Omental fat pad (tissue), 4 donors: ENCODE data around the gene MAPK12. TPM values are rescaled to one million over a fixed set of nuclear protein-coding genes. Genes with fewer than 3 reads are reported as not detected.

Experiments
- ATAC-seq: fragments of 150-250 bp; one replicate; pipeline ENCODE4 v1.9.1; 2016; ENCODE audit warnings: mild to moderate bottlenecking, moderate library complexity; ENCODE audit not compliant: low FRiP score
- DNase-seq: peaks from one replicate; pipeline ENCODE4 v3.0.0-alpha.2; 2019; ENCODE audit warnings: low spot score
- total RNA-seq, 4 donors: library from RNA; depleted of rRNA; stranded (reverse); fragments of >200 nt; gene quantifications; one replicate each; pipeline ENCODE4 v1.1.0, GENCODE V29; 2016
- TF ChIP-seq, protein P1 (sequence below), 3 donors: fragments of 450-650 bp; IDR thresholded peaks; one replicate each; pipeline ENCODE4 v1.5.1; 2016 to 2017; ENCODE audit warnings: antibody characterized with exemption in 3 of 3, mild to moderate bottlenecking in 3 of 3, moderate library complexity in 2 of 3

Gene MAPK12
- total RNA-seq, 4 donors from 2014 or later = 7.9 to 31.1 (median 17.8) TPM

DNA sequence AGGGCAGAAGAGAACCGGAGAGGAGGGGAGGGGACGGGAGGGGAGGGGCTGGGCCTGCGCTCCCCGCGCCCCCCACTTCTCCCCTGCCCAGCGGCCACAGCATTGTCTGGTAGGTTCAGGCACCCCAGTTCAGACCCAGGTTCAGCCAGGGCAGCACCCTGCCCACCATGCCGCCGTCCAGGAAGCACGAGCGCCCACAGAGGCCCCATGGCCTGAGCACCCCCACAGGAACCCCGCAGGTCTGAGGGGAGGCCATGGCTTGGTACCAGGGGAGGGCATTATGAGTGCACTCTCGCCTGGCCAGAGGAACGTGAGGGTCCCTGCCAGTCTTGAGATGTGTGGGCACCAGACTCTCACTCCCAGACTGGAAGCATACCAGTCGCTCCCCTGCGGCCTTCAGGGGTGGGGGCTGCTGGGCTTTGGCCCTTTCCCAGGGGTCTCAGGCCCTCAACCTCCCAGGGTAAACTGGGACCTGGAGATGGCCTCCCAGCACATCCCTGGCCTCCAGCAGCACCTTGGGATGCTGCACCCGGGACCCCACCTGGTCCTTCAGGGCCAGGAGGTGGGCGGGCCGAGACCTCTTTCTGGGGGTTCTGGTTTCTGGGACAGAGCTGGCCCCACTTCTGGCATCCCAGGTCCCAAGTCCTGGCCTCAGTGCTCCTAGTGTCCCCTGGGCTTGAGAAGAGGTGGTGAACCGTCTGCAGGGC is 46.6 kb upstream of the MAPK12 start:
- DNase-seq (no peak), ATAC-seq (no peak)

DNA sequence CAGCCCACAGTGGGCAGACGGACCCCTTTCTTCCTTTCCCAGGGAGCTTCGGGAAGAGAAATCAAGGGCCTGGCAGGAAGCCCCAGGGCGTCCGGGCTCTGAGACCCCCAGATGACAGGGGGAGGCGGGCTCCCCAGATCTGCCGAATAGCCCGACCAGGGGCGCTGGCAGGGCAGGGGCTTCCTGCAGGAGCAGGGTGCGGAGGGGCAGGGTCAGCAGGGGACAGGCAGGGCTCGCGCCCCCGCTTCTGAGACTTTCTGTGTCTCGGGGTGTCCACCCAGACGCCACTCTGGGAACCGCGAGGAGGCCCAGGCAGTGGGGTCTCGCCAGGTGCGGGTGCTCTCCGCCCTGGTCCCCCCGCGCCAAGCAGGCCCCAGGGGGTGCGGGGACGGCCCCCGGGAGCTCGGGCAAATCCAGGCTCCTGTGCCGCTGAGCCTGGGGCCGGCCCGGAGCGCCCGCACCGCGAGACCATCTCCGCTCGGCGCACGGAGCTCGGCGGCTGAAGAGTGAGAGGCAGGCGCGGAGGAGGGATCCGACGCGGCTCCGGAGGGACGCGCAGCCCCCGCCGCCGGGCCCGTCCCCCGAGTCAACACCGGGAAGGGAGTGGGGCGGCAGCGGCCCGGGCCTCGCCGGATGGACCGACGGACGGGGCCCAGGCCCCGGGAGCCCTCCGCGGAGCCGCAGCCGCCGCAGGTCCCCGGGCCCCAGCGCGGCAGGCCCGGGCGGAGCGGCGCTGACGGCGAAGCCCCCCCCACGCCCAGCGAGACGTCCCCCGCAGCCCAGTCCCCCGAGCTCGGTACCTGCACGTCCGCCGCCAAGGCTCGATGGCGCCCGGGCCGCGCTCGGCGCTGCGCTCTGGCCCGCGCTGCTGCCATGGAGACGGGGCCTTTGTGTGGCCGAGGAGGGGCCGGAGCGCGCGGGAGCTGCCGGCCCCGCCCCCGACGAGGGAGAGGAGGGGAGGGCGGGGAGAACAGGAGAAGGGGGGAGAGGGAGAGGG is 45.6 kb upstream of the MAPK12 start, which contains the start of gene PLXNB2:
Gene PLXNB2, minus strand, starts transcription at position 894 of the 997 bp plus-strand sequence. CDS start 17,062 bp downstream, outside the sequence.
- DNase-seq = no peak
- TF ChIP-seq, protein P1, sequence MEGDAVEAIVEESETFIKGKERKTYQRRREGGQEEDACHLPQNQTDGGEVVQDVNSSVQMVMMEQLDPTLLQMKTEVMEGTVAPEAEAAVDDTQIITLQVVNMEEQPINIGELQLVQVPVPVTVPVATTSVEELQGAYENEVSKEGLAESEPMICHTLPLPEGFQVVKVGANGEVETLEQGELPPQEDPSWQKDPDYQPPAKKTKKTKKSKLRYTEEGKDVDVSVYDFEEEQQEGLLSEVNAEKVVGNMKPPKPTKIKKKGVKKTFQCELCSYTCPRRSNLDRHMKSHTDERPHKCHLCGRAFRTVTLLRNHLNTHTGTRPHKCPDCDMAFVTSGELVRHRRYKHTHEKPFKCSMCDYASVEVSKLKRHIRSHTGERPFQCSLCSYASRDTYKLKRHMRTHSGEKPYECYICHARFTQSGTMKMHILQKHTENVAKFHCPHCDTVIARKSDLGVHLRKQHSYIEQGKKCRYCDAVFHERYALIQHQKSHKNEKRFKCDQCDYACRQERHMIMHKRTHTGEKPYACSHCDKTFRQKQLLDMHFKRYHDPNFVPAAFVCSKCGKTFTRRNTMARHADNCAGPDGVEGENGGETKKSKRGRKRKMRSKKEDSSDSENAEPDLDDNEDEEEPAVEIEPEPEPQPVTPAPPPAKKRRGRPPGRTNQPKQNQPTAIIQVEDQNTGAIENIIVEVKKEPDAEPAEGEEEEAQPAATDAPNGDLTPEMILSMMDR (IDR thresholded peaks at IDR 0.05) = no peak
- ATAC-seq = peak; percentile 27

More for the DNA sequence above, 46.6 kb upstream of the MAPK12 start:
- TF ChIP-seq, protein P1 (IDR thresholded peaks at IDR 0.05) = no peak

DNA sequence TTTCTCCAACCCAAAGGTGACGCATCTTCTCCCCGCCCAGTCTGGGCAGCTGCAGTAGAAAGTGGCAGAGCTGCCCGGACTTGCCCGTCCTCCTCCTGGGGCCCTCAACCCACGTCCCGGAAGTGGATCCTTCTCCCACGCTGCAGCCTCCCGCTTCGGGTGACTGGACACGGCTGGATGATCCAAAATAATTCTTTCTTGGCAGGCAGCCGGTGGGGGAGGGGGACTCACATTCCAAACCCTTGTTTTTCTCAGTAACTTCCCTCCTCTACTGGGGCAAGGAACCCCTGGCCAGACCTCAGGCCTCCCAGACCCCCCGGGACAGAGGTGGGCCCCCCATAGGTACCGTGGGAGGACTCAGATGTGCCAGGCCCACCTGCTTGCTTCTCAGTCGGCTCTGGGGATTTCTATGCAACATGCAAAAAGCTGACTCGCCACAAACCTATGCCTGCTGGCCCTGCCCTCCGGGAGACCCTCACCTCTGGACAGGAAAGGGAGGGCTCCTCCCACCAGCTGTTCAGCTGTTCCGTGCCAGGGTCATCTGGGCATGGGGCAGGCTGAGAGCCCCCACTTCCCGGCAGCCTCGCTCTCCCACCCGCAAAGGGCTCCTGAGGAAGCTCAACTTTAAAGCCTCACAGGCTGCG is 44.6 kb upstream of the MAPK12 start:
- TF ChIP-seq, protein P1 (IDR thresholded peaks at IDR 0.05) = no peak
- ATAC-seq (peak; percentile 73), DNase-seq (peak; percentile 84)

DNA sequence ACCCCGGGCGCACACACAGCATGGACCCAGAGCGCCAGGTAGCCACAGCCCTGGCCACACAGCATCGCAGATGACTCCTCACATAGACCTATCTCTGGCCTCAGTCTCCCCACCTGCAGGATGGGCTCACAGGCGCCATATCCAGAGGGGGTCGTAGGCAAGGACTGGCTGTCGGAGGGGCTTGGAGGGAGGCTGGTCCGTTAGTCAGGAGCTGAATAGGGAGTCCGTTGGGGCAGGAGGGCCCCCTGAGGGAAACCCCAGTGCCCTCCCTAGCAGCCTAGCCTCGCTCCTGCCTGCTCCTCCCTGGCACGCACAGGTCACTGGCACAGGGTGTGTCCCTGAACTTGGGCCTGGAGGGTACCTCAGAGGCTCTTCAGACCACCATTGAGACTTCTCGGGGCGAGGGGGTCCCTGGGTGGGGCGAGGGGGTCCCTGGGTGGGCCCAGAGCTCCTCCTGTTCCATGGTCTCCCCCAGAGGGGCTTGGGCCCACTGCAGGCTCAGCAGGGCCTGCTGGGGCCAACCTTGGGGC is 44.0 kb upstream of the MAPK12 start:
- ATAC-seq (peak; percentile 0), DNase-seq (no peak)

DNA sequence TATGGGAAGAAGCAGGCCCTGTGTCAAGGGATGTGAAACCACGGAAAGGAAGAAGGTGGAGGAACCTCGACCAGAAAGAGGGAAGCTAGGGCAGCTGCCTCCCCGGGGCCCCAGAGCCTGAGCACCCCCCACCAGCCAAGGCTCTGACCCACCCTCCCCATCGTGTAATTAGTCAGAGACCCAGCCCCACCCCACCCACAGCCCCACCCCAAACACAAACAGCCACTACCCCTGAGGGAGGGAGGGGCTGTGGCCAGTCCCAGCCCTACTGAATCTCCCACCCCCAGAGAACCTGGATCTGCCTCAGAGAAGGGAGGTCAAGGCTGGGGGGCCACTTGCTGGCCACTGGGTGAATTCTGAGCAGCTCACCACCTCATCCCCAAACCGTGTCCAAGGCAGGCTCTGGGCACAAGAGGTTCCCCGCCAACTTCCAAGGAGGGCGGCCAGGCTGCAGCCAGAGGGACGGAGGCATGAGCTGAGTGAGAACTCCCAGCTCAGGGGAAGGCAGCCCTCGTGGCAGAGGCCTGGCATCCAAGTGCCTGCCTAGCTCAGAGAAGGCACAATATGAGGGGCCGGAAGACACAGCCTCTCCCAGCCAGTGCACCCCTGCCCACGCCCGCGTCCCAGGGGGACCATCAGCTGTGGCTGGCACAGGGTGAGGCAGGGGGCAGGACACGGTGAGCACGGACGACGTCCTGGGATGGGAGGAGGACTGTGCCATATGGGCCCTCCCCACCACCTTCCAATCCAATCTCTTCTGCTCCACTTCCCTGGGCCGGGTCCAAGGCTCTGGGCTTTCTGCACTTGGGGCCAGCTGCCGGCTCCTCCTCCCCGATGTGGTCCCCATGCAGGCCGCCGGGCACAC is 43.3 kb upstream of the MAPK12 start:
- no peak for ATAC-seq
- TF ChIP-seq, protein P1 (IDR thresholded peaks at IDR 0.05) = no peak
- DNase-seq = no peak

More for the DNA sequence above, 44.0 kb upstream of the MAPK12 start:
- TF ChIP-seq, protein P1 (IDR thresholded peaks at IDR 0.05) = no peak
